NCI-H1105 treated with DMSO at 0.1 percent for 48 hours (cell line): Measurements from ENCODE around the gene DYNLRB2.

ENCODE experiments used
- DNase-seq: peaks from one replicate; lab custom pipeline; 2025; lab: John Stamatoyannopoulos, UW

Gene DYNLRB2

DNA sequence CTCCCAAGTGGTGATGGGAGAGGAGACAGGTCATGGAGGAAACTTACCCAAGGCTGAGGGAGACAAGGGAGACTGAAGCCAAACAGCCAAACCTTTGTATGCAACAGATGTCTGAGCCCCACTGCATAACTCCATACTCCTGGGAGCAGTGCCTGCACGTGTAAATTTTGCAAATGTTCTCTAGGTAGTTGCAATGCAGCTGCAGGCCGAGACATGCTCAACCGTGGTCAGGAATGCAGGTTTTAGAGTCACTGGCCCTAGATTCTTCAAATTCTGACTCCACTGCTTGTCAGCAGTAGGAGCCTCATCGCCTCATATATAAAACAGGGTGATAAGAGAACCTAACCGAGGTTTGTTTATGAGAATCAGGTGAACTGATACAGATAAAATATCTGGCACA, 11.5 kb downstream of the DYNLRB2 start:
- no peak for DNase-seq

DNA sequence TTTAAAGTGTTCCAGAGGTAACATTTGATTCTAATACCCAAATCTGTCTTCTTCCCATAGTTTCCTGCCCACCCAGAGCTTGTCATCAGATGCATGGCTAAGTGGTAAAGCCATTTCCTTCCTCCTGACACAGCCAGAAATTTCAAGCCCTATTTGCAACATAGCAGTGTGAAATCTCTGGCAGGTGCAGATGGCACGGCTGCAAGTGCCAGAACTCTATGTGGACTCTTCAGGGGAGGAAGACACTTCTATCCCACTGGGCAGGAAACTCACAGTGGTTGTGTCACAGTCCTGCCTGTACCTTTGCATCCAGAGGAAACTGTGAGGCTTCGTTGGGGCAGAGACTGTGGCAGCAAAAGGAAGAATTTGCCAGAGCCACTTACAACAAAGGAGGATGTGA, 13.2 kb downstream of the DYNLRB2 start:
- DNase-seq: no peak

DNA sequence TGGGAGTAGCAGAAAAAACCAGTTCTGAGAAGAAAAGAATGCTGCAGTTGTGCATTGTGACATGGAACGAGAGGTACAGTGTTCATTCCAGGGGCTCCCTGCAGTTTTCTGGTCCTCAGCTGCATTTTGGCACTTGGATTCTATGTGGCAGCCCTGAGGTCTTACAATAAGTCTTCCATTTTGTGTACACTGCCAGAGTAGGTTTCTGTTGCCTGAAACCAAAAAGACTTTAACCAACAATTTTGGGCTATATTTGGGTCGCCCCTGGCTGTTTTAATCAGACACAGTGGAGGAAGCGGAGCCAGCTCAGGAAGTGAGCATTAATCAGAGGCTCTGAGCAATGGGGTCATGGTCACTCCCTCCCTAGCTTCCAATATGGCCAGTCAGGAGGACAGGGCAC, 15.7 kb downstream of the DYNLRB2 start:
- DNase-seq: no peak

DNA sequence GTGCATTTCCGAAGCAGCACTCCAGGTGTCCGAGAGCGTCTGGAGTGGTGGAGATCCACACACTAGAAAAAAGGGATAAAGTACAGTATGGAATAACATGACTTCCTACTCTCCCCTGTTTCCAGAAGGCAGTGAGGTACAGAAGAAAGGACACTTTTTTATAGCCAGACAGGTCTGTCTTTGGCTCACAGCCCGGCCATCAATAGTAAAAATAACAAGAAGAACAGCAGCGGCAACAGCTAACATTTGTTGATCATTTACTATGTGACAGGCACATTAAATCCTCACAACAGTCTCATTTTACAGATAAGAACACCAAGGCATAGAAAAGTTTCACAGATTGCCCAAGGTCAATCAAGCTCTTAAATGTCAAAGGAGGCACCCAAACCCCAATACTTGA, 16.2 kb downstream of the DYNLRB2 start:
- DNase-seq: no peak

DNA sequence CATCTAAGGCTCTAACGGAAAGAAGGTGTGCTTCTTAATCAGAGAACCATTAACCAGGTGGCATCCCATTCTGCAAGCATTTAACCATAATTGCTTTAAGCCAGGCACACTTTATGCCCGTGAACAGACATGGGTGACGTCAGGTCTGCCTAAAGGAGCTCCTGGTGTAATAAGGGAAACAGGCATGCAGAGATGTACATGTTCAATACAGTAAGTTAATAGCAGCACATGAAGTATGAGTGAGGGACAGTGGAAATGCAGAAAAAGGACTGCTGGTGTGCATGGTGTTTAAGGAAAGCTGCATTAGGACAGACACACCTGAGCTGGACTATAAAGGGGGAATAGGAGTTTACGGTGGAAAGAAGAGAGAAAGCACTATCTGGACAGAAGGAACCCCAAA, 18.6 kb downstream of the DYNLRB2 start:
- DNase-seq: no peak

DNA sequence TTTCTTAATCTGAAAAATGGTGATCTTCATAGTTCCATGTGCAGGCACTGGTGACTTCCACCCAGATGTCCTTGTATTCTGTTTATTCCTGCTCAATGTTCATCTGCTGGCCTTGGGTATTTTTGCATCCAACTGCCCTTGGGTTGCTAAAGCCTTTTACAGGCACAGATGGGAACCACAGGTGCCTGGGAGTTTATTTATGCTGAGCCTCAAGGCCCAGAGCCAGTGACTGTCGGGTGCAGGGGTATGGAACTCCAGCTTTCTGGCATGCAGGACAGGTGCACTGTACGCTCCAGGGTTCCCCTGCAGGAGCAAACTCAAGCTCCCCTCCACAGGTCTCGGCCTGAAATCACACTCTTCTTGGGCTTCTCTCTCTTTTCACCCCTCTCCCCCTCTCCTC, 22.3 kb downstream of the DYNLRB2 start:
- DNase-seq: no peak

DNA sequence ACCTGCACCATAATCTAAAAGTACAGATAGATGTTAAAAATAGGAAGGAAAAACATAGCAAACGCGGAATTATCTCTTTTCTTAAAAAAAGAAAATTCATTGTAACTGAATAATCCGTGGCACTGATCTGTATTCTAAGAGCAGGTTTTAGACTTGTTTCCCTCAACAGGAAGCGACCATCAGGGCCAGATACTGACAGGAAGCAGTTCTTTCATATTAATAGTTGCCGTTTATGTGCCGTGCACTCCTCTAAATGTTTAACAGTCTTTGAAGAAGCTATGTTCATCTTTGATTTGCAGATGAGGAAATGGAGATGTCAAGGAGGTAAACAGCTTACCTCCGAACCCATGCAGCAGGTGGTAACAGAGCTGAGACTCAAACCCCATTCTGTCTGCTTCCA, 23.6 kb downstream of the DYNLRB2 start:
- DNase-seq: no peak

DNA sequence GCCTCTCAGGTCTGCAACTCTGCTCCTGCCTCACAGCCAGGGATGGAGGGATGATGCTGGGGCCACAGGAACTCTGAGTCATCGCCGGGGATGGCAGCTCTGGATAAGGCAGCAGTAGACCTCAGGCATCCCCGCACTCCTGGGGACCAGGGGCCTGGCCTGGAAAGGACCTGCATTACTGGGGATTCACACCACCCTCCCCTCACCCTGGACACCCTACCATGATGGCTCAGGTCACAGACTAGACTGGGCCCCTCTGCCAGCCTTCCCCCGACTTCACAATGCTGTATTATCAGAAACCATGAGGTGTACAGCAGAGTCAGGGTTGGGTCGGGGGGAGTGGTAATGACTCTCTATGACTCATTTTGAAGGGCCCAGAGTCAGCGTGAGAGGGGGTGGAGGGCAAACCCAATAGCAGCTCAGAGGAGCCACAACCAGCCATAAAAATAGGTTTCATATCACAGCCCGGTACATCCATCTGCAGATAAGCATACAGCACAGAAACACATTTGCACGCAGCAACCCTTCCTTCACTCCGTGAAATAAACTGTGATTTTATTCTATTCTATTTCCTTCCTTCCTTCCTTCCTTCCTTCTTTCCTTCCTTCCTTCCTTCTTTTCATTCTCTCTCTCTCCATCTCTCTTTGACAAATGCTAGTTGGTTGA, 28.8 kb downstream of the DYNLRB2 start:
- no peak for DNase-seq

DNA sequence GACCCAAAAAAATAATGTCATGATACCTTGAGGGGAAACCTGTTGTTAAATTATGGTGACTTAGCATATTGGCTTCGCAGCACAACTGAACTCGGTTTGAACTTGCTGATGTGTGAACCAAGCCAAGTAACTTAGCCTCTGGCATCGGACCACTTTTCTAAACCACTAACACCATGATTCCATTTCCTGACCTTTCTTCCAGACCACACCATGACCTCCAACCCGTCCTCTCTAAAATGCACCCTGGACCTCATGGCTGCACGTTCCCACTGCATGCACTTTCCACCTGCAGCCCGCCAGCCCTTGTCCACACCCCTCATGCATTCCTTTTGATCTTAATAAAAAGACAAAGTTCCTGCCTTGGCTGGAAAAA, 29.3 kb downstream of the DYNLRB2 start:
- no peak for DNase-seq

DNA sequence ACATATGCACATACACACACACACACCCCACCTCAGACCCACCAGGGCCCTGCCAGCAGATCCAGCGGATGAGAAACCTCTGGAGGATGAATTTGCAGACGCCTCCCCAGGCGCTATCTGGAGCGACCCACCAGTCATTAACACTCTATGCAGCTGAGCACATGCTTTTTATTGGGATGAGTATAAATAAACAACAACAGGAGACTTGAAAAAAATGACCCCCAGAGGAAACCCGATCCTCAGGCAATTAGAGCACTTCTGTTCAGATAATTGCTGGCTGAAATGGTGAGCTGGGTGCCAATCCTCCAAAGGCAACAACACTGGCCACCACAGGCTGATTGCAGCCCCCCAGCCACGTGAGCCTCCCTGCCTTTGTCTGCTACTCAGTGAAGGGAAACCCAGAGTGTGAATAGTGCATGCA, 32.9 kb downstream of the DYNLRB2 start:
- DNase-seq: peak; percentile 84

DNA sequence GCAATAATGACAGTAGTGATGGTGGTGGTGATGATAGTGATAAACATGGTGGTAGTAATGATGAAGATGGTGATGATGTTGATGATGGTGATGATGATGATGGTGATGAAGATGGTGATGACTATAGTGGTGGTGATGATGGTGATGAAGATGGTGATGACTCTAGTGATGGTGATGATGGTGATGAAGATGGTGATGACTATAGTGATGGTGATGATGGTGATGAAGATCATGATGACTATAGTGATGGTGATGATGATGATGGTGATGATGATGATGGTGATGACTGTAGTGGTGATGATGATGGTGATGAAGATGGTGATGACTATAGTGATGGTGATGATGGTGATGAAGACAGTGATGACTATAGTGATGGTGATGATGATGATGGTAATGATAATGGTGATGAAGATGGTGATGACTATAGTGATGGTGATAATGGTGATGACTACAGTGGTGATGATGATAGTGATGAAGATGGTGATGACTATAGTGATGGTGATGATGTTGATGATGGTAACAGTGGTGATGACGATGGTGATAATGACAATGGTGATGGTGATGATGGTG, 35.6 kb downstream of the DYNLRB2 start:
- DNase-seq: no peak

DNA sequence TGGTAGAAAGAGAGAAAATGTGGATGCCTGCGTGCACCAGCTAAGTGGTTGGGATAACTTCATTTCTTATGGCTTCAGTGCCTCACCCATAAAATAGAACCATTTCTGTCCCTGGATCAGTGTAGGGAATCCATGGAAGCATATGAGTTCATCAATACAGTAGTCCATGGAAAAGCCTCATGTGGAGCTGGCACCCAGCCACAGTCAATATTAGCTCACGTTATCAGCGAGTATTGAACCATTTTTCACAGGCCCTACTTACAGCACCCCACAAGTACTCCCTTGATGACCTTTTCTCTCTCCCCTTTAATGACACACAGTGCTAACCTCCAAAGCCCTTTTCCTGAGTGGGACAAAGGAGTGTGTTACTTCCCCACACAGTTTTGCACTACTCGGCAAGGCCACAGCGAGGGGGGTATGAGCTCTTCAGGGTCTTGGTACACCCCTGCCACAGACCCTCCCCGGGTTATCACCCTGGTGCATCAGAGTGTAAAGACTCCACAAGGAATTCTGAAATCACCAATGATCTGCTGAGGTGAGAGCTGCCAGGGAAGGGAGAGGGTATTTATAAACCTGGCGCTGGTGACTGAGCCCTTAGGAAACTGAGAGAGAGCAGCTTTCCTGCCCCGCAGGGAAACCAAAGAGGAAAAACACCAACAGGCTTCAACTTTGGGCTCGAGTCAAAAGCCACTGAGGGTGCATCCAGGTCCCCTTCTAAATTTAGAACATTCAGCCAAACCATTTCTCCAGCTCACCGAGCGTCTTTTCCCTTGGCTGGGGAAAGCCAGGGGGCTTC, 36.9 kb downstream of the DYNLRB2 start:
- DNase-seq: no peak

DNA sequence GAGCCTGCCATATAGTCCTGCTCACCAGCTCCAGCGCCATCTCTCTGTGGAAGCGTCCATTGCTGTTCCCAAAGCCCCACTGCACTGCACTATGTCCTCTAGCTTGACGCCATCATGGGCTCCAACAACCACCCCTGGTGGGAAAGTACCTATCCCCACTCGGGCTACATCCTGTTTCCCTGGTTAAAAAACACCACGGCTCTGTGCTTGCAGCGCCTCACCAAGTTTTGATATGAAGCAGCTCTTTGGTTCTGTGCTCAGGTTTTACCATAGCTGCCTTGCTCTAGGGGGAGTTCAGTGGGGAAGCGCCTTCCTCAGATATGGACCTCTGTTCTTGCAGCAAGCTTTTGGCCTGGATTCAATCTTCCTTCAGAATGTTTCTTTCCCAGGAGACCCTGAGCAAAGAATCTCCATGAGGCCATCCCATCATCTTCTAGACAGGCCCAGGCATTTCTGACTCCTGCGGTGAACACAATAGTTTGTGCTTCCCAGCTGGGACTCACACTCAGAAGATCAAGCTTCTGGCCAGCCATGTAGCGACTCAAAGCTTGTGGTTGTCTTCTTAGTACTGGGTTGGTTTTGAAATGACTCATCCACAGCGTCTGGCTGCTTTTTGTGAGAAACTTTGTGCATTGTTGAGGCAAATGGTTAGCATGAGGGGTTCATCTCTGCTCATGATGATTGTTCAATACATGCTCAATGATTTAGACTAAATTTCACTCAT, 39.5 kb downstream of the DYNLRB2 start:
- no peak for DNase-seq

DNA sequence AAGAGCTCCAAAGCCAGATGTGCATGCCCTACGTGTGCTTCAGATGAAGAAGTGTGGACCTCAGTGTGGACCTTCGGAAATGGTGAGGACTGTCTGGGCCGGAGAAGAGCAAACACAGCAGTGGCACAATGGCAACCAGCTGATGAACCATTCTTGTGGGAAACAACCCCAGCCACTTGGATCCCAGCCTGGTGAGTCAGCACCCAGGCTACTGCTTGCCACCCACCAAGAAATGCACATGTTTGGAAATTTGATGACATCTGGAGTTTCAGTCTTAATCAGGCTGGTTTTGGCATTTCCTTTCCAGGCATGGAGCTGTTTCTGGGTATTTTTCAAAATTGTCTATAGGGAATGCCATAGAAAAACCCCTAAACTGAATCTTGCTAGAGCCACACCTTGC, 42.7 kb downstream of the DYNLRB2 start:
- no peak for DNase-seq

DNA sequence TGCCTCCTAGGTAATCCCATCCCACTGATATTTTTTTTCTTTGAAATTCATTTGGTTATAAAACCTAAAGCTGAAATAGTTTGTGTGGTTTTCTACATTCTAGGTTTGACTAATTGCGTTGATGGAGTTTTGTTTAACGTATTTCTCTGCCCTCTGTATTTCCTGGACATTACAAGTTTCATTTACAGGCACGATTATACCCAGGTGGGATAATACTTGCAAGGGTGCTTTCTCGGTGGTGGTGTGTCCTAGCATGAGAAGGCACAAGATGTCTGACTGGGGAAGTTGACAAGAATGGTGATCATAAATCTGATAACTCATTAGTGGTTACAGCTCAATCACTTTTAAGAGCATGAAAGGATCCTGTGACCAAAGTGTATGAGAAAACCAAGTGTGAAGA, 45.0 kb downstream of the DYNLRB2 start:
- no peak for DNase-seq

DNA sequence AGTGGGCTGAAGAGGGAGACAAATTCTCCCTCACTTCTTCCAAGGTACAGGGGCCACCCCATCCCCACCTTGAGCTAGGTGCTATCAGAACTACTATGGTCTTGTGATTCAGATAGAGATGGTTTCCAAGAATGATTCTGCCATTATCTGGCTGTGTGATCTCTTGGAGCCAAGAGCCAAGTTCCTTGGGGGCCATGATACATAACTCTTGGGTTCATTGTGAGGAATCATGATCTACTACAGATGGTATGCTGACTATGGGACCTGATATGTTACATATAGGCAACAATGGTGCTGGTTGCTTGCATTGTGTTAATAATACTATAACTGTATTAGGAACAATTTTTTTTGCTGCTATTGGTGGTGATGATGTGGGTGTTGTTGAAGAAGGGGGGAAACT, 45.7 kb downstream of the DYNLRB2 start:
- DNase-seq: no peak

DNA sequence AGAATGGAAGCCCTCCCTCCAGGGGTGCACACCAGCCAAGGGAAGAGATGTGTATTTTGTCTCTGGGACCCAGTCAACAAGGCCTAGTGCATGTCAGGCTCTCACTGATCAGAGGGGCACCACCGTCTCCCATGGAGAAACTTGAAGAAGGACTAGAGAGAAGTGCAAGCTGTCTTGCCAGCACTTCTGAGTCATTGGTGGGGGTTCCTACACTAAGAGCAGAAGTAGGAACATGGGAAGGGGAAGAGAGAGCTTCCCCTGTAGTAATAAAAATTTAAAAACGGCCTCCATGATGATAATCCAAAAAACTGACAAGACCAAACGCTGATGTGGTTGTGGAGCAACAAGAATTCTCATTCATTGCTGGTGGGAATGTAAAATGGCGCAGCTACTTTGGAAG, 46.3 kb downstream of the DYNLRB2 start:
- DNase-seq: no peak

DNA sequence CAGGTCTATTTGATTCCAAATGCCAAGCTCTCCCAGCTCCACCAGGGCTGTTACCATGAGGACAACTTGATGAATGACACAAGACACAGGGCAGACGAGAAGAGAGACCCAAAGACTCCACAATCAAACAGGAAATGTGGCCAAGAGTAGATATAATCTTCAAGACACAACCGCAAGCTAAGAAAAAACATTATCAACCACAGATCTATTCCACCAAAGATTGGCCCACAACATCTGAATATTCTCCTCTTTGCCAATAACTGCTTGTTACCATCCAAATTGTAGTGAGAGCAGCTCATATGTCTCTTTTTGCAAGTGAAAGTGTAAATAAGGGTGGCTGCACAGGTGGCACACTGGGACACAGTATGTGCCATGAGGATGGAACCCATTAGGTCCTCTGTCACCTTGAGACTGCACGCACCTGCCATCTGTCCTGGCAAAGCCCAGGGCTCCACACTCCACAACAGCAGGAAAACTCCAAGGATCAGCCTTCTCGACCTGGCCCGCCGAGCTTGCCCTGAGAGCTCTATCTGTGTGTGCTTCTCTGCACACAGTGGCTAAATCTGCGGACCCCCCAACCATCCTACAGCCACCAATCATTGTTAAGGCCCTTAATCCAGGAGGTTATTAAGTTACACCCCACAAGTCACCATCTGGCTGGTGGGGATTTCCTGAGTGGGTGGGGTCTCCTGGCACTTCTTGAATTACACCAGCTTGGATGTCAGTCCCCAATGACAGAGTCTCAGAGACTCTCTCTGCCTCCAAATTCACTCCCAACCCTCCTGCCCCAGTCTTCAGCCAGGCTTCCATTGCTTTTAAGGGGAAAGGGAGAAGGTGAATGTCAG, 50.5 kb downstream of the DYNLRB2 start:
- no peak for DNase-seq

DNA sequence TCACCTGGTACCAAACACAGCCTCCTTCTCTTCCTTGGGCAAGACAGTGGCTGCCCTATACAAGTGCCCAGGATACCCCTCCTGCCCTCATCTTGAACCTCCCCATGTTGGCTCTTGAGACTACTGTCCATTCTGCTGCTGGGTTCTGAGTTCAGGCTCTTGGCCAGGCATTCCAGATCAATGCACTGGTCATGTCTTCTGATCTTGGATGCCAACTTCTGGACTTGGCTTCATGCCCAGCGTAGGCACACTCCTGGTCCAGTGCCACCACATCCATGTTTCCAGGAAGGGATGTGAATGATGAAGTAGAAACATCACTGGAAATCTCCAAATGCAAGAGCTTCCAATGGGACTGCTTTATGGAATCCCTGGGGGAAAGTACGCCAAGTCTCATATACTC, 51.5 kb downstream of the DYNLRB2 start:
- DNase-seq: no peak

DNA sequence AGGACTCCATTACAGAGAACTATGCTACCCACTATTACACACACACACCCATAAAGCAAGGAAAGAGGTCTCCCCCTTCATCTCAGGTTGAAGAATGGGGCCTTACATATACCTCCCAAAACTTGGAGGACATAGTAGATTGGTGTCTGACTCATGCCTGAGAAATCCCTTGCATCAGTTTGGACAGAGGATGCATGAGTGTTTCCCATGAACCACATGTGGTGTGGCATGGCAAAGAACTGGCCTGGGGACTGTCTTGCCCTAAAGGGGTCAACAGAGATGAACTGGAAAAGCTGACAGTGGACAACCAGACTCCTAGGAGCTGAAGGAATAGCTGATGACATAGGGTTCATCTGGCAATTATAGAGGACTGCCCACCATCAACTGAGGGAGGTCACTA, 54.0 kb downstream of the DYNLRB2 start:
- no peak for DNase-seq

DNA sequence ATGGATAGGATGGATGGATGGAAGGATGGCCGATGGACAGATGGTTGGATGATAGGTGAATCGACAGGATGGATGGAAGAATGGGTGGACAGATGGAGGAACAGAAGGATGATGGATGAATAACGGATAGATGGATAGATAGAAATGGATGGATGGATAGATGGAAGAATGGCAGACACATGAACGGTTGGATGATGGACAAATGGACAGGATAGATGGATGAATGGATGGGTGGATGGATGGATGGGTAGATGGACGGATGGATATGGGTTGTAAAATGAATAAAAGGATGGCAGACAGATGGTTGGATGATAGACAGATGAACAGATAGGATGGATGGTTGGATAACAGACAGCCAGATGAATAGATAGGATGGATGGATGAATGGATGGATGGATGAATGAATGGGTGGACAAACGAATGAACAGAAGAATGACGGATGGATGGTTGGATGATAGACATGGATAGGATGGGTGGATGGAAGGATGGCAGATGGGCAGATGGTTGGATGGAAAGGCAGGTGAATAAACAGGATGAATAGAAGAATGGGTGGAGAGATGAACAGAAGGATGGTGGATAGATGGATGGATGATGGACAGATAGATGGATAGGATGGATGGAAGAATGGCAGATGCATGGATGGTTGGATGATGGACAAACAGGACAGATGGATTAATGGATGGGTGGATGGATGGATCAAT, 55.9 kb downstream of the DYNLRB2 start:
- DNase-seq: no peak
